Umbilical cord (tissue), 2 donors: ENCODE data around the gene ARMC5. TPM values are rescaled to one million over a fixed set of nuclear protein-coding genes. Genes with fewer than 3 reads are reported as not detected.
"Not testable (repeated sequence)": the region's sequence is repeated elsewhere in the genome, so short reads cannot be mapped to it uniquely, and the experiment has no call there.

Experiments used
- DNase-seq: peaks from one replicate; pipeline ENCODE4 v3.0.0-alpha.2; 2015; ENCODE audit warnings: low spot score
- total RNA-seq: library from RNA; depleted of rRNA; stranded (reverse); fragments of >200 nt; gene quantifications from one replicate; pipeline ENCODE4 v1.2.3, GENCODE V29; 2014; ENCODE audit warnings: low replicate concordance; ENCODE audit not compliant: insufficient read depth

The ARMC5 gene
- total RNA-seq, 1 donor from 2014 or later = 8.2 TPM

DNA sequence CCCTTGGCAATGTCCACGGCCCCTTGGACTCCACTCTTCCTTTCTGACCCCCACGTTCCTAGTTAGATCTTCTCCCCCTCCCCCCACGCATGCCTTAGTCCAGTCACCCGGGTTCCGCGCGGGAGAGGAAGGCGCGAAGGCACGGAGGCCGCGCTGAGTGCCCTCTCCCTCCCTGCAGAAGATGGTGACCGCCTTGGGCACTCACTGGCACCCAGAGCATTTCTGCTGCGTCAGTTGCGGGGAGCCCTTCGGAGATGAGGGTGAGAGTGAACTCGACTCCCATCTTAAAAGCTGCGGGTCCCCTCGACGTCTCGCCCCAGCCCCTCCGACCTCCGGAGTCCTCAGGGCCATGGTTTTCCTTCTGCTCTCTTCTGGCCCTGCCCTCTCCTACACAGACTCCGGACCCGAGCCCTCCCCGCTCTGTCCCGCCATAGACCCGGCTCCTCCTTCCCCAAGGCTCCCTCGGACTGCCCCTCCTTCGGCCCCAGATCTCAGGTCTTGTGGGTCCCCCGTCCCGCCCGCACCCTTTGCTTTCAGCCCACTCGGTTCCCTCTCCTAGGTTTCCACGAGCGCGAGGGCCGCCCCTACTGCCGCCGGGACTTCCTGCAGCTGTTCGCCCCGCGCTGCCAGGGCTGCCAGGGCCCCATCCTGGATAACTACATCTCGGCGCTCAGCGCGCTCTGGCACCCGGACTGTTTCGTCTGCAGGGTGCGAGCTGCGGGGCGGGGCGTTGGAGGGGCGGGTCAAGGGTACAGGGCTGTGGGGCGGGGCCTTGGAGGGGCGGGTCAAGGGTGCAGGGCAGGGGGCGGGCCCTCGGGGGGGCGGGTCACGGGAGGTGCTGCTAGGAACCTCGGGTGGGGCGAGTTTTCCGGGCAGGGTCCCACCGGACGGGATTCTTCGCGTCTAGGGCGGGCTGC, 17.3 kb downstream of the ARMC5 start:
- DNase-seq = no peak

DNA sequence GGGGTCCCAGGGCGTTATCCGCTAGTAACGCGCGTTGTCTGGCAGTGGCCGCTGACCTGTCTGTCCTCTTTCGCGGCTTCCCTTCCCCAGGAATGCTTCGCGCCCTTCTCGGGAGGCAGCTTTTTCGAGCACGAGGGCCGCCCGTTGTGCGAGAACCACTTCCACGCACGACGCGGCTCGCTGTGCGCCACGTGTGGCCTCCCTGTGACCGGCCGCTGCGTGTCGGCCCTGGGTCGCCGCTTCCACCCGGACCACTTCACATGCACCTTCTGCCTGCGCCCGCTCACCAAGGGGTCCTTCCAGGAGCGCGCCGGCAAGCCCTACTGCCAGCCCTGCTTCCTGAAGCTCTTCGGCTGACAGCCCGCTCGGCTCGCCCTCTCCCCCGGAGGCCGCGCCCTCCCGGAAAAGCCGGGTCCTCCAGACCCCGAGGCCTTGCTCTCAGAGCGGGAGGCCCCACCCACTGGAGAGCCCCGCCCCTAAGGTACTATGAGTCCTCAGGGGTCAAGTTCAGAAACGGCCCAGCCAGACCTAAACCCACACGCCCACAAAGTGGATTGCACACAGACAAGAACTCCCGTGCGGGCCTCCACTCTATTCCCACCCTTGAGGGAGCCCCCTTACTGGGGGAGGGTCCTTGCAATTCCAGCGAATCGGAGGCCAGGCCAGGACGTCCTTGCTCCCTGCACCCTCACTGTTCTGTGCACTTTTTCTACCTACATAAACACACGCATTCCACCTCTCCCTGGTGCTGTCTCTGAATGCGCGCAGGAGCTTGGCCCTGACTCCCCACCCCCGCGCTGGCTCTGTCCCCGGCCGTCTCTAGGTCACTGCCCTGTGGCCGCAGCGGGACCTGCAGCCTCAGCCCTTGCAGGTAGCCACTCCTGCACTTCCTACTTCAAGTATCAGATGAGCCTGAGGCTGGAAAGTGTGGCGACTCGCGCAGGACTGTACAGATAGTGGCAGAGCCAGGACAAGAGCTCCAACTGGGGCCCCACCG, 18.2 kb downstream of the ARMC5 start:
- DNase-seq = no peak

DNA sequence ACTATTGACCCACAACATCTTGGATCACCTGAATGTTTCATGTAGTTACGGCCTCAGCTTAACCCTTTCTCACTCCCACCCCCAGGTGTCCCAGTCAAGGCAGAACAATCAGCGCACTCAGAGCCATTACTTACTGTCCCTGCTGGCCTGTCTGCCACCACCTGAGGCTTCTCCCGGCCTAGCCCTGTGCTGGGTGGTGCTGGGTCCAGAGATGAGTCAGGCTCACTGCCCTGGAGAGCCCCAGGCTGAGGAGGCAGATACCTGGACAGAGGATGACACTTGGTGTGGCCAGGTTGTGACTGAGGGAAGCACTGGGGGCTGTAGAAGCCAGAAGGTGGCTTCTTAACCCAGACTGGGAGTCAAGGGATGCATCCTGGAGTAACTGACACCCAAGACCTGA, 19.7 kb downstream of the ARMC5 start:
- DNase-seq = no peak

DNA sequence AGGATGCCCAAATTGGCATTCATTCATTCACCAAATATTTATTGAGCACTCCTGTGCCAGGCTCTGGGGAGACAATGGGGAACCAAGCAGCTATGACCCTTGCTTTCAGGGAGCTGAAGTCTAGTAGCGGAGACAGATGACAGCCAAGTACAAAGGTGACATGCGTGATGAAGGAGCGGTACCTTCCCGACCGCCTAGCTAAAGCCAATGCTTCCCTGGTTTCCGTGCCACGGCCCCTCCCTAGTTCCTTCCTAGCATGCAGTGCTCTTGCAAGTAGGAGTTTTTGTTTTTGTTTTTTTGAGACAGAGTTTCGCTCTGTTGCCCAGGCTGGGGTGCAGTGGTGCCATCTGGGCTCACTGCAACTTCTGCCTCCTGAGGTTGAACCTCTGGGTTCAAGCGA, 20.4 kb downstream of the ARMC5 start:
- no peak for DNase-seq

DNA sequence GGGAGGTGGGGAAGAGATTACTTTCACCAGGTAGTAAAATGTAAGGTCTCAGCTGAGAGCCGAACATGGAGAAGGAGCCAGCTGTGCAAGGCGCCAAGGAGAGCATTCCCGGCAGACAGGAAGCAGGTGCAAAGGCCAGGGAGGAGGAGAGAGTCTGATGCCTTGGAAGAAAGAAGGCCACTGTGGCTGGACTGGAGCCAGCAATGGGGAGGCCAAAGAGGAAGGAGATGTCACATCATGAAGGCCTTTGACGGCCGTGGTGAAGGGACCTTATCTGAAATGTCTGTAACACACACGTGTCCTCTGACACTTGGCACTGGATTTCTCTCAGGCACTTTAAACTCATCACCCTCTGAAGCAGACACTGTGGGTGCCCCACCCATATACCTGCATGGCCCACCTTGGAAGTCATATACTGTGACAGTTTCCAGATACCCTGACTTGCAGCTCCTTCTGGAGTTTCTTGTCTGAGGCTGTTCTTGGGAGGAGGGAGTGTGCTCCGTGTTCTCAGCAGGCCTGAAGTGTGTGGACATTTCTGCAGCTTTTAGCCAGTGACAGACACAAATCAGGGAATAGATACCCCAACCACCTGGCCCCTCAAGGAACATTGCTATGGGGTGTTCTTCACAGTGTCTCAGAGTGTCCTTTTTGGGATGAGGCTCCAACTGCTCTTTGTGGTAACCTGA, 21.7 kb downstream of the ARMC5 start:
- DNase-seq = no peak

DNA sequence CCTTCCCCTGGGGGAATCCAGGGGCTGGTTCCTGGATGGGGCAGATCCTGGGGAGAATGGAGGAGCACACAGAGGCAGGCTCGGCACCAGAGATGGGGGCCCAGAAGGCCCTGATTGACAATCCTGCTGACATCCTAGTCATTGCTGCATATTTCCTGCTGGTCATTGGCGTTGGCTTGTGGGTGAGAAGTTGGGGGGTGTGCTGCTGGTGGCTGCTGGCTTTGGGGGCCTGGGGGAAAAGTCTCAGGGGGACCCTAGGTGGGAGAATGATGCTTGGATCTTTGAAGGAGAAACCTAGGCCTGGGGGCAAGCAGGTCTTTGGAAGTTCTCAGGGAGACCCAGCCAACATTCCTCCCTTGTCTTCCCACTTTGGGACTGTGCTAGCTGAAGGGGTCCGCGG, 23.8 kb downstream of the ARMC5 start, which contains the start of gene SLC5A2:
SLC5A2 (plus strand) TSS at position 43 of the 400 bp plus-strand sequence; CDS start at position 57, 14 bp downstream.
- DNase-seq = no peak

DNA sequence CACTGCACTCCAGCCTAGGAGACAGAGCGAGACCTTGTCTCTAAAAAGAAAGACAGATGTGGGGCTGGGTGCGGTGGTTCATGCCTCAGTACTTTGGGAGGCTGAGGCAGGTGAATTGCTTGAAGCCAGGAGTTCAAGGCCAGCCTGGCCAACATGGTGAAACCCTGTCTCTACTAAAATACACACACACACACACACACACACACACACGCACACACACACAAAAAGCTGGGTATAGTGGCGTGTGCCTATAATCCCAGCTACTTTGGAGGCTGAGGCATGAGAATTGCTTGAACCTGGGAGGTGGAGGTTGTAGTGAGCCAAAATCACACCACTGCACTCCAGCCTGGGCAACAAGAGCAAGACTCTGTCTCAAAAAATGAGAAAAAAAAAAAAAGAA, 24.7 kb downstream of the ARMC5 start:
- not testable (repeated sequence) for DNase-seq

DNA sequence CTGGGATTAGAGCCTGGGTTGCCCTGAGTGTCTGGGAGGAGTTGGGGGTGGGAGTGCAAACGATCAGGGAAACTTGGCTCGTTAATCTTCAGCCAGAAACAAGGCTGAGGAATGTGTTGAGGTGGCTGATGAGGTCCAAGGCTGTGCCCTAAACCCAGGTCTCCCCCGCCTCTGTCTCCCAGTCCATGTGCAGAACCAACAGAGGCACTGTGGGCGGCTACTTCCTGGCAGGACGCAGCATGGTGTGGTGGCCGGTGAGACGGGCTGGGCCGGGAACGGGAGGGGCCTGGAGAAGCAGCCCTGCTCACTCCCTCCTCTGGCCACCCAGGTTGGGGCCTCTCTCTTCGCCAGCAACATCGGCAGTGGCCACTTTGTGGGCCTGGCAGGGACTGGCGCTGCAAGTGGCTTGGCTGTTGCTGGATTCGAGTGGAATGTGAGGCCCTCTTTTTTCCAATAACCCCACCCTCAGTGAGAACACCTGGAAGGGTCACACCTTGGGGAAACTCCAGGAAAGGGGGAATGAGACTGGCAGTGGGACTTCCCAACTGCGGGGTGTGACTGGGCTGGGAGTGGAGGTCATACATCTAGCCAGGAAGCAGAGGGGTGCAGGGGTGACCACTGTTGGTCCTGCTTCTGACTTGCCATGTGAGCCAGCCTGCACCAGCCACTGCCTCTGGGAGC, 25.3 kb downstream of the ARMC5 start:
- DNase-seq = no peak

DNA sequence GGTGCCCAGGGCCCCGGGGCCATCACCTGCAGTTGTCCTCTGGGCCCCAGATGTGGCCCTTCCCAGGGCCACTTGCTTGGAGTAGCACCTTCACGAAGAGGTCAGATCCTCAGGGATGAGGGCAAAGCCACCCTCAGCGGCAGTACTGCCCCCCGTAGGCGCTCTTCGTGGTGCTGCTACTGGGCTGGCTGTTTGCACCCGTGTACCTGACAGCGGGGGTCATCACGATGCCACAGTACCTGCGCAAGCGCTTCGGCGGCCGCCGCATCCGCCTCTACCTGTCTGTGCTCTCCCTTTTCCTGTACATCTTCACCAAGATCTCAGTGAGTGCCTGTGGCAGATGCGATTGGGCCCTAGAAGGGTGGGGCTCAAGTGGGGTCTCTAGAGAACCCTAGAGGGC, 26.3 kb downstream of the ARMC5 start:
- DNase-seq = no peak

DNA sequence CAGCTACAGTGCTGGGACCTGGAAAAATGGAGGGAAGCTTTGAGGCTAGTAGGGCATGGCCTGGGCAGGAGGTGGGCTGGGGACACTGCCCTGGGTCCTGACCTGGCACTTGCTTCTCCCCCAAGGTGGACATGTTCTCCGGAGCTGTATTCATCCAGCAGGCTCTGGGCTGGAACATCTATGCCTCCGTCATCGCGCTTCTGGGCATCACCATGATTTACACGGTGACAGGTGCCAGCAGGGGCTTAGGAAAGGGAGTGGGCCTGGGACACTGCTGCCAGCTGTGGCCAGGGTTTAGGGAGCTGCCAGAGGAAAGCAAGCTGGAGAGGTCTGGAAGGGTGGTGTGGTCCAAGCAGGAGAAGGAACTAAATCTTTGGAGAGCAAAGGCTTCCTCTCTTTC, 26.7 kb downstream of the ARMC5 start:
- DNase-seq = no peak

DNA sequence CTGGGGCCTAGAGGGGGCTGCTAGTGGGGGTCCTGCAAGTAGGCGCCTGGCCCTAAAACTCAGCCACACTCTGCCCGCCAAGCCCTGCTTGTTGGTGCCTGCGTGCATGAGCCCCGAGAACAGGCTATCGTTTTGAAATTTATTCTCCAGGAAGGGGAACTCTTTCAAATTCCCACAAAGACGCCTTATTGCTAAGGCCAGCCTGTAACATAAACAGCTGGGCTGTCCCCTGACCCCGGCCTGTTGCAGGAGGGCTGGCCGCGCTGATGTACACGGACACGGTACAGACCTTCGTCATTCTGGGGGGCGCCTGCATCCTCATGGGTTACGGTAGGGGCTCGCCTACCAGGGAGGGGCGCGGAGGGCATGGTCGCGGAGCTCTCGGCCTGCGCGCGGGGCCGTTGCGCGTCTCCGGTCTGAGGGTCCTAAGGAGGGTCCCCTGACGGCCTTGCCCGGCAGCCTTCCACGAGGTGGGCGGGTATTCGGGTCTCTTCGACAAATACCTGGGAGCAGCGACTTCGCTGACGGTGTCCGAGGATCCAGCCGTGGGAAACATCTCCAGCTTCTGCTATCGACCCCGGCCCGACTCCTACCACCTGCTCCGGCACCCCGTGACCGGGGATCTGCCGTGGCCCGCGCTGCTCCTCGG, 27.9 kb downstream of the ARMC5 start:
- no peak for DNase-seq

DNA sequence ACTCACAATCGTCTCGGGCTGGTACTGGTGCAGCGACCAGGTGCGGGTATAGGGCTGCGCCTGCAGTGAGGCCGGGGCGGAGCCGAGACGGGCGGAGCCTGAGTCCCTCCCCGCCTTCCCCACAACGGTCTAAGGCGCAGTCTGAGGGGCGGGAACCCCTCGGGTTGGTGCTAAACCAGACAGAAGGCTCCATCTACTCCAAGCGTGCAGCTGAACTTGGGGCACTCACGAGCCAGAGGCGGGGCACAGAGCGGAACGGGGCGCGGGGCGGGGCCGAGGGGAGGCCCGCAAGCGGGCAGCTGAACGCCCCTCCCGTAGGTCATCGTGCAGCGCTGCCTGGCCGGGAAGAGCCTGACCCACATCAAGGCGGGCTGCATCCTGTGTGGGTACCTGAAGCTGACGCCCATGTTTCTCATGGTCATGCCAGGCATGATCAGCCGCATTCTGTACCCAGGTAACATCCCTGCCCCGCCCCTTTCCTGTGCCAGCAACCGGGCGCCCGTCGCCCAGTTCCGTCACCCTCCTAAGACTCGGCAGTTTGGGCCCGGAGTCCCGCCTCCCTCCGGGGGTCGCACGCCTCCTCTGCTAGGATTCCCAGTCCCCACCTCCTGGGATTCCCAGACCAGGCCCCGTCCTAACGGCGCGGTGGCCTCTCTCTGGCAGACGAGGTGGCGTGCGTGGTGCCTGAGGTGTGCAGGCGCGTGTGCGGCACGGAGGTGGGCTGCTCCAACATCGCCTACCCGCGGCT, 28.6 kb downstream of the ARMC5 start:
- DNase-seq = peak; percentile 63

DNA sequence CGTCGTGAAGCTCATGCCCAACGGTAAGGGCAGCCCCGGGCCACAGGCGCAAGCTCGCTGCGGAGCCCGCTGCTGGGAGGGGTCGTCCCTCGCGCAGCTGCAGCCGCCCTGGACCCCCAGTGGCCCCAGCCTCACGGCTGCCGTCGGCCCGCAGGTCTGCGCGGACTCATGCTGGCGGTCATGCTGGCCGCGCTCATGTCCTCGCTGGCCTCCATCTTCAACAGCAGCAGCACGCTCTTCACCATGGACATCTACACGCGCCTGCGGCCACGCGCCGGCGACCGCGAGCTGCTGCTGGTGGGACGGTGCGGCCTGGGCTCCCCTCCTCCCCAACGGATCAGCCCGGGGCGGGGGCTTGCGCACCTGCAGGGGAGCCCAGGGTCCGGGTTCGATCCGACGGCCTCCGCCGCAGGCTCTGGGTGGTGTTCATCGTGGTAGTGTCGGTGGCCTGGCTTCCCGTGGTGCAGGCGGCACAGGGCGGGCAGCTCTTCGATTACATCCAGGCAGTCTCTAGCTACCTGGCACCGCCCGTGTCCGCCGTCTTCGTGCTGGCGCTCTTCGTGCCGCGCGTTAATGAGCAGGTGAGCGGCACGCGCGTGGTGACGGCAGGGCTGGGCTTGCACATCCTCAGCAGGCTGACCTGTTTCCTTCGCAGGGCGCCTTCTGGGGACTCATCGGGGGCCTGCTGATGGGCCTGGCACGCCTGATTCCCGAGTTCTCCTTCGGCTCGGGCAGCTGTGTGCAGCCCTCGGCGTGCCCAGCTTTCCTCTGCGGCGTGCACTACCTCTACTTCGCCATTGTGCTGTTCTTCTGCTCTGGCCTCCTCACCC, 29.4 kb downstream of the ARMC5 start:
- no peak for DNase-seq

DNA sequence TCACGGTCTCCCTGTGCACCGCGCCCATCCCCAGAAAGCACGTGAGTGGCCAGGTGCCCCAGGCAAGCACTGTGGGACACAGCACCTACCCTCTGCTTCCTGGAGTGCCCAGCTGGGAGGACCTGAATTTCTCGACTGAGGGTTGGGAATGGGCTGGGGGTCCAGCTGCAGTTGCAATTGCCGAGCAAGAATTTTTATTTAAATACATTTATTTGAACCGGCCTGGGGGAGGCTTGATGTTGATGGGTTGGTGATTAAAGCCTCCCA, 29.9 kb downstream of the ARMC5 start:
- DNase-seq = no peak

DNA sequence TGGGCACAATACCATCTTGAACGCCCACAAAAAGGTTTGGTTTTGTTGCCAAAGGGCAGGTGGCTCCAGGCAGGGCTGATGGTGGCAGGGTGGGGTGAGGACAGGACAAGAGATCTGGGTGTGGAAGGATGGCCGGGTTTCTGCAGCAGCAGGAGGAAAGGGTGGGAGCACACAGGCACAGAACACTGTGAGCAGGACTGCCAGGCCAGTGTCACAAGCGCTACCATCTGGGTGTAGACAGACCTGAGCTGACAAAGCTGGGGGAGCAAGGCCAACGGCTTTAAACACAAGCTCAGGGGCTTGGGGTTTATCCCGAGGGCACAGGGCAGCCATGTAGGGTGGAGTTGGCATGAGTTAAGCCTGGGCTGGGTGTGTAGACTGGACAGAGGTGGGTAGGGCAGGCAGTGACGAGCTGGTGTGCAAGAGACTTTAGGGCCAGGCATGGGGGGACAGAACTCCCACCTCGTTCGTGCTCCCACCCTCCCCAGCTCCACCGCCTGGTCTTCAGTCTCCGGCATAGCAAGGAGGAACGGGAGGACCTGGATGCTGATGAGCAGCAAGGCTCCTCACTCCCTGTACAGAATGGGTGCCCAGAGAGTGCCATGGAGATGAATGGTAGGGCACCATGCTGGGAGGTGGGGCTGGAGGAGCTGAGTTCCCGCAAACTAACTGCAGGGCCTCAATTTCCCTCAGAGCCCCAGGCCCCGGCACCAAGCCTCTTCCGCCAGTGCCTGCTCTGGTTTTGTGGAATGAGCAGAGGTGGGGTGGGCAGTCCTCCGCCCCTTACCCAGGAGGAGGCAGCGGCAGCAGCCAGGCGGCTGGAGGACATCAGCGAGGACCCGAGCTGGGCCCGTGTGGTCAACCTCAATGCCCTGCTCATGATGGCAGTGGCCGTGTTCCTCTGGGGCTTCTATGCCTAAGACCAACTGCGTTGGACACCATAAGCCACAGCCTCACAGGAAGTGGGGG, 30.6 kb downstream of the ARMC5 start:
- DNase-seq = no peak

DNA sequence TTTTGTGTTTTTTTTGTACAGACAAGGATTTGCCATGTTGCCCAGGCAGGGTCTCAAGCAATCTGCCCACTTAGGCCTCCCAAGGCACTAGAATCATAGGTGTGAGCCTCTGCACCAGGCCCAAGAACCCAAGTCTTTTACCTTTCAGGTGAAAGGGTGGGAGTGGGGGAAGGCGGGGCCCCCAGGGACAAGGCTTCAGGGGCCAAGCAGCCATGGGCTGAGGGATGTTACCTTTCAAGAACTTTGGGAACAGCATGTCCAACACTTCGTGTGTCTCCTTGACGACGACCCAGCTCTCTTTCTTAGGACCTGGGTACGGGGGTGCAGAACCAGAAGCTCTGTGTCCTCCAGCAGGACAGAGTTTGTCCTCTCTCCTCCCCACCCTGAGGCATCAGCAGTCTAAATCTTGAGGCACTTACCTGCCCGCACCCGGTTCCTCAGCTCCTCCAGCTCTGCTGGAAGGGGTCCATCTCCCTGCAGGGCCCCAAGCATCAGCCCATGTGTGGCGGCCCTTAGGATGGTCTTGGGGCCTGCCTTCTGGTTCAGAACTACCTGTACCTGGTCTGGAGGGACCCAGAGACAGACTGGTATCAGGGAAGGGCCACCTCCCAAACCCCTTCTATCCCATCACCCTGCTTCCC, 32.6 kb downstream of the ARMC5 start:
- no peak for DNase-seq

DNA sequence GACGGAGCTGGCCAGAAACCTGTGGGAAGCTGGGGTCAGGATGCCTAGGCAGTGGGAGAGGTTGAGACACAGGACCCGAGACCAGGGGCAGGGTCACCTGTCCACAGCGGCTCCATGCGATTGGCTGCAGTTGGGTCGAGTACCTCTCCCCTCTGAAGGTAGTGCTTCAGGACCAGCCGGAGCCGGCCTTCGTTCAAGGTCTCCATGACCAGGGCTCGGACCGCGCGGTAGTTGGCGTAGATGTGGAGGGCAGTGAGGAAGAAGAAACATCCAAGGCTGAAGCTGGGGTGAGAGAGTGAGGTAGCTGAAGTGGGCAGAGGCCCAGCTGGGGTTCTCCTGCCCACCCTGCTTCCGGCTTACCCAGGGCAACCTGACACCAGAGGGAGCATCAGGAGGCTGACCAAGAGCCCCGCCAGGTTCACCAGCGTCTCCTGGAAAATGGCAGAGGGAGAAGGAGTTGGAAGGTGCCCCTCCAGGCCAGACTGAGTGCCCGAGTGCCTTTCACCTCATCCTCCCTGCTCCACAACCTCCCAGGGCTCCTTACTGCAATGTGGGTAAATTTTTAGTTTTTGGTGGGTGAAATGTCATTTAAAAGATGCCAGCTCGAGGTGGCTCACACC, 34.3 kb downstream of the ARMC5 start:
- DNase-seq = no peak
